CD4-positive, alpha-beta memory T cell (primary cell): ENCODE data around the gene CKLF. TPM values are rescaled to one million over a fixed set of nuclear protein-coding genes. Genes with fewer than 3 reads are reported as not detected.

ENCODE experiments used
- CTCF ChIA-PET: fragments of 350-600 bp; sonication (Branson Sonifier 250); formaldehyde crosslinking; loops from one replicate; lab custom pipeline; 2021; ENCODE audit warnings: inconsistent platforms; ENCODE audit not compliant: partially characterized antibody; lab: Charles Lee
- POLR2A ChIA-PET: fragments of 350-600 bp; sonication (Branson Sonifier 250); formaldehyde crosslinking; loops from one replicate; lab custom pipeline; 2021; ENCODE audit not compliant: partially characterized antibody; lab: Charles Lee
- DNase-seq, 5 donors: peaks; one replicate each; pipeline versions ENCODE4 v3.0.0 to v3.0.0-alpha.2; 2020 to 2022; ENCODE audit warnings: mixed read lengths in 1 of 5
- H3K27ac ChIP-seq: one replicate; pipeline ENCODE4 v1.7.0; 2013; ENCODE audit warnings: low read depth, low read length
- H3K27me3 ChIP-seq: 2 replicates; pipeline ENCODE4 v1.7.0; 2013; ENCODE audit warnings: mild to moderate bottlenecking, low read length, moderate library complexity; ENCODE audit not compliant: insufficient read depth
- H3K36me3 ChIP-seq: 2 replicates; pipeline ENCODE4 v1.7.0; 2013; ENCODE audit warnings: mild to moderate bottlenecking, low read length, moderate library complexity; ENCODE audit not compliant: insufficient read depth
- H3K4me1 ChIP-seq: 2 replicates; pipeline ENCODE4 v1.7.0; 2013; ENCODE audit warnings: mild to moderate bottlenecking, low read length, moderate library complexity; ENCODE audit not compliant: insufficient read depth
- H3K4me3 ChIP-seq, 2 donors: one replicate each; pipeline ENCODE4 v1.7.0; 2013; ENCODE audit warnings: low read length in 2 of 2, mild to moderate bottlenecking in 1 of 2
- H3K9me3 ChIP-seq, 2 donors: one replicate each; pipeline ENCODE4 v1.7.0; 2013; ENCODE audit warnings: low read length in 2 of 2, control low read depth in 1 of 2; ENCODE audit not compliant: control insufficient read depth in 1 of 2
- H3K27ac Mint-ChIP-seq, 7 donors: one replicate each; pipeline ENCODE4 v1.8.0; 2020 to 2021; ENCODE audit warnings: mixed read lengths in 7 of 7, mild to moderate bottlenecking in 6 of 7, inconsistent platforms in 3 of 7, moderate library complexity in 3 of 7
- H3K27me3 Mint-ChIP-seq, 2 donors: one replicate each; pipeline ENCODE4 v1.8.0; 2020 to 2021; ENCODE audit warnings: mixed read lengths in 2 of 2
- H3K36me3 Mint-ChIP-seq, 2 donors: one replicate each; pipeline ENCODE4 v1.8.0; 2020 to 2021; ENCODE audit warnings: mixed read lengths in 2 of 2, inconsistent platforms in 1 of 2, mild to moderate bottlenecking in 1 of 2
- H3K4me1 Mint-ChIP-seq, 4 donors: one replicate each; pipeline ENCODE4 v1.8.0; 2020 to 2021; ENCODE audit warnings: mixed read lengths in 4 of 4, mild to moderate bottlenecking in 1 of 4
- H3K4me3 Mint-ChIP-seq, 8 donors: one replicate each; pipeline ENCODE4 v1.8.0; 2020 to 2021; ENCODE audit warnings: mixed read lengths in 8 of 8, mild to moderate bottlenecking in 7 of 8, moderate library complexity in 6 of 8, inconsistent platforms in 3 of 8
- H3K9me3 Mint-ChIP-seq, 8 donors: one replicate each; pipeline ENCODE4 v1.8.0; 2020 to 2021; ENCODE audit warnings: mixed read lengths in 8 of 8, mild to moderate bottlenecking in 5 of 8, inconsistent platforms in 3 of 8, moderate library complexity in 1 of 8
- intact Hi-C: fragments of 100-400 bp; cut with micrococcal nuclease; formaldehyde crosslinking; loops from one replicate; pipeline ENCODE4 v1.15.1; 2023
- polyA plus RNA-seq, 2 donors: library from polyadenylated mRNA; unstranded; fragments of 300-500 nt; fragmentation: Illumina TruSeq; gene quantifications; one replicate each; pipeline ENCODE4 v1.2.3, GENCODE V29; 2021
- total RNA-seq, 2 experiments: library from RNA; stranded (reverse); gene quantifications; one replicate each; pipeline ENCODE4 v1.2.3, GENCODE V29; 2021

Gene CKLF
- total and polyA plus RNA-seq, 4 experiments from 2014 or later = 71.0 to 173 (median 115) TPM

GRCh38 chr16:66517586-66518263, 34.7 kb upstream of the CKLF start:
- no peak overlapping the region for H3K4me3 ChIP-seq
- H3K4me3 Mint-ChIP-seq = peak overlapping the region in 3 of 8 donors; percentile 39 to 83 (median 74)
- peak overlapping the region; percentile 96 to 99 (median 98) for H3K27ac Mint-ChIP-seq
- intact Hi-C loops = loop anchor here (2.0 kb wide), 1 partner anchor 87 kb away; the partner anchor contains the start of gene CMTM3
- H3K36me3 Mint-ChIP-seq = no peaks in the 10 kb centered on the region
- CTCF ChIA-PET = interaction anchor here (1.5 to 2.6 kb wide), 2 partner anchors 33 to 91 kb away, joined by 4 to 7 read pairs; no protein-coding TSS in a partner anchor
- H3K36me3 ChIP-seq = no peaks in the 10 kb centered on the region
- POLR2A ChIA-PET = interaction anchor here (0.9 to 2.5 kb wide), 6 partner anchors 8 to 727 kb away, joined by 3 to 28 read pairs (median 4); partner anchors contain the start of genes CKLF, CMTM3 and TK2
- H3K27me3 Mint-ChIP-seq = no peaks in the 10 kb centered on the region
- peaks cover 76% of the 10 kb centered on the region for H3K4me1 ChIP-seq
- H3K9me3 ChIP-seq = no peaks in the 10 kb centered on the region
- H3K27me3 ChIP-seq = no peaks in the 10 kb centered on the region
- H3K9me3 Mint-ChIP-seq = peaks cover 0 to 2% (median 0%) of the 10 kb centered on the region in 8 donors
- peak overlapping the region; percentile 76 for H3K27ac ChIP-seq
- DNase-seq = no peak
- H3K4me1 Mint-ChIP-seq = peaks cover 56 to 94% (median 75%) of the 10 kb centered on the region in 4 donors

- Mint-ChIP-seq H3K36me3 (no peaks in the 10 kb centered on the region), H3K4me1 (peaks cover 64 to 100% (median 85%) of the 10 kb centered on the region in 4 donors), H3K4me3 (peak overlapping the region in 5 of 8 donors; percentile 30 to 86 (median 66)), H3K27me3 (no peaks in the 10 kb centered on the region), H3K9me3 (peaks cover 0 to 2% (median 0%) of the 10 kb centered on the region in 8 donors), H3K27ac (peak overlapping the region in 6 of 7 donors; percentile 80 to 98 (median 86))
- H3K36me3 ChIP-seq = no peaks in the 10 kb centered on the region
- H3K9me3 ChIP-seq = no peaks in the 10 kb centered on the region
- no peak overlapping the region for H3K4me3 ChIP-seq
- no peak overlapping the region for H3K27ac ChIP-seq
- ChIA-PET POLR2A (interaction anchor here (3.0 to 16.1 kb wide), 4 partner anchors 8 to 84 kb away, joined by 16 to 440 read pairs (median 43); partner anchors contain the start of genes CKLF, CMTM3 and TK2), CTCF (interaction anchor here (1.3 to 7.2 kb wide), 5 partner anchors 8 to 311 kb away, joined by 3 to 72 read pairs (median 21); partner anchors contain the start of genes CKLF, NAE1 and TK2)
- no peak for DNase-seq
- peaks cover 90% of the 10 kb centered on the region for H3K4me1 ChIP-seq
- intact Hi-C loops = no loop called here
- H3K27me3 ChIP-seq = no peaks in the 10 kb centered on the region
Observed at GRCh38 chr16:66519482-66520373, 32.6 kb upstream of the CKLF start.

- no peaks in the 10 kb centered on the region for H3K9me3 ChIP-seq
- peak overlapping the region; percentile 84 to 98 (median 89) for H3K27ac Mint-ChIP-seq
- CTCF ChIA-PET = interaction anchor here (0.9 to 7.2 kb wide), 10 partner anchors 9 to 348 kb away, joined by 3 to 72 read pairs (median 6); partner anchors contain the start of genes CKLF, NAE1 and TK2
- no peaks in the 10 kb centered on the region for H3K27me3 Mint-ChIP-seq
- peak overlapping the region; percentile 51 for H3K27ac ChIP-seq
- DNase-seq = no peak
- H3K4me3 Mint-ChIP-seq = peak overlapping the region in 7 of 8 donors; percentile 52 to 86 (median 78)
- peaks cover 91% of the 10 kb centered on the region for H3K4me1 ChIP-seq
- peaks cover 0 to 2% (median 0%) of the 10 kb centered on the region in 8 donors for H3K9me3 Mint-ChIP-seq
- POLR2A ChIA-PET = interaction anchor here (1.0 to 16.1 kb wide), 8 partner anchors 9 to 83 kb away, joined by 4 to 440 read pairs (median 15); partner anchors contain the start of genes CKLF, CMTM3 and TK2
- peak overlapping the region in 1 of 2 donors; percentile 32 for H3K4me3 ChIP-seq
- no peaks in the 10 kb centered on the region for H3K27me3 ChIP-seq
- peaks cover 70 to 100% (median 85%) of the 10 kb centered on the region in 4 donors for H3K4me1 Mint-ChIP-seq
- intact Hi-C loops = no loop called here
- H3K36me3 Mint-ChIP-seq = no peaks in the 10 kb centered on the region
- no peaks in the 10 kb centered on the region for H3K36me3 ChIP-seq
Observed at GRCh38 chr16:66520406-66521170, 31.8 kb upstream of the CKLF start.

GRCh38 chr16:66521252-66521713, 31.1 kb upstream of the CKLF start:
- Mint-ChIP-seq H3K36me3 (no peaks in the 10 kb centered on the region), H3K4me3 (peak overlapping the region in 7 of 8 donors; percentile 77 to 86 (median 79)), H3K4me1 (peaks cover 72 to 100% (median 85%) of the 10 kb centered on the region in 4 donors), H3K27ac (peak overlapping the region; percentile 89 to 98 (median 95)), H3K9me3 (peaks cover 0 to 2% (median 0%) of the 10 kb centered on the region in 8 donors), H3K27me3 (no peaks in the 10 kb centered on the region)
- Histone ChIP-seq H3K27ac (peak overlapping the region; percentile 51), H3K9me3 (no peaks in the 10 kb centered on the region), H3K4me1 (peaks cover 91% of the 10 kb centered on the region), H3K4me3 (peak overlapping the region; percentile 32 to 57), H3K36me3 (no peaks in the 10 kb centered on the region), H3K27me3 (no peaks in the 10 kb centered on the region)
- intact Hi-C loops = no loop called here
- no peak for DNase-seq
- POLR2A ChIA-PET = interaction anchor here (1.0 to 16.1 kb wide), 13 partner anchors 9 to 83 kb away, joined by 3 to 440 read pairs (median 4); partner anchors contain the start of genes CKLF, CMTM3 and TK2
- CTCF ChIA-PET = interaction anchor here (0.9 to 7.2 kb wide), 16 partner anchors 9 to 347 kb away, joined by 3 to 72 read pairs (median 5); partner anchors contain the start of genes CKLF, NAE1 and TK2

- Mint-ChIP-seq H3K27ac (peak overlapping the region; percentile 89 to 98 (median 95)), H3K27me3 (no peaks in the 10 kb centered on the region), H3K36me3 (no peaks in the 10 kb centered on the region), H3K4me1 (peaks cover 64 to 100% (median 82%) of the 10 kb centered on the region in 4 donors), H3K4me3 (peak overlapping the region; percentile 73 to 86 (median 79)), H3K9me3 (peaks cover 0 to 2% (median 0%) of the 10 kb centered on the region in 8 donors)
- ChIA-PET POLR2A (interaction anchor here (0.9 to 16.1 kb wide), 16 partner anchors 8 to 114 kb away, joined by 3 to 440 read pairs (median 6); partner anchors contain the start of genes CKLF, CMTM3 and TK2), CTCF (interaction anchor here (0.9 to 7.2 kb wide), 15 partner anchors 10 to 128 kb away, joined by 3 to 72 read pairs (median 5); partner anchors contain the start of genes CKLF and TK2)
- no peaks in the 10 kb centered on the region for H3K27me3 ChIP-seq
- peak overlapping the region; percentile 51 for H3K27ac ChIP-seq
- peaks cover 82% of the 10 kb centered on the region for H3K4me1 ChIP-seq
- no peaks in the 10 kb centered on the region for H3K36me3 ChIP-seq
- no peaks in the 10 kb centered on the region for H3K9me3 ChIP-seq
- H3K4me3 ChIP-seq = peak overlapping the region; percentile 32 to 57
- intact Hi-C loops = loop anchor here (2.0 kb wide), 1 partner anchor 43 kb away; no protein-coding TSS in a partner anchor
- peak; percentile 71 to 96 (median 77) for DNase-seq
Observed at GRCh38 chr16:66521951-66522771, 30.2 kb upstream of the CKLF start.
